Aorta (tissue), 5 donors: ENCODE measurements around the gene EIF2S2. TPM values are rescaled to one million over a fixed set of nuclear protein-coding genes. Genes with fewer than 3 reads are reported as not detected.

Experiments used
- ATAC-seq: fragments of 200-7000 bp; cut with Tn5 transposase; one replicate; pipeline ENCODE4 v1.9.1; 2022; ENCODE audit warnings: moderate library complexity; ENCODE audit not compliant: low FRiP score
- DNase-seq, 2 donors: peaks; one replicate each; pipeline ENCODE4 v3.0.0-alpha.2; 2020
- H3K27ac ChIP-seq, 2 donors: one replicate each; pipeline ENCODE4 v1.5.1; 2013; ENCODE audit warnings: low read length in 2 of 2, mild to moderate bottlenecking in 2 of 2, moderate library complexity in 2 of 2, control low read depth in 1 of 2, inconsistent platforms in 1 of 2, low read depth in 1 of 2
- H3K27me3 ChIP-seq, 2 donors: one replicate each; pipeline ENCODE4 v1.6.1; 2013; ENCODE audit warnings: control low read depth in 1 of 2, low read length in 1 of 2, mild to moderate bottlenecking in 1 of 2, moderate library complexity in 1 of 2; ENCODE audit not compliant: insufficient read depth in 2 of 2, control insufficient read depth in 1 of 2
- H3K36me3 ChIP-seq, 2 donors: one replicate each; pipeline ENCODE4 v1.6.1; 2013; ENCODE audit warnings: control low read depth in 1 of 2, low read length in 1 of 2, mild to moderate bottlenecking in 1 of 2; ENCODE audit not compliant: insufficient read depth in 2 of 2, control insufficient read depth in 1 of 2
- H3K4me1 ChIP-seq, 2 donors: one replicate each; pipeline ENCODE4 v1.6.1; 2013; ENCODE audit warnings: low read length in 2 of 2, control low read depth in 1 of 2, mild to moderate bottlenecking in 1 of 2, moderate library complexity in 1 of 2; ENCODE audit not compliant: insufficient read depth in 2 of 2, control insufficient read depth in 1 of 2
- H3K4me3 ChIP-seq, 2 donors: one replicate each; pipeline ENCODE4 v1.5.1; 2013; ENCODE audit warnings: low read length in 2 of 2, control low read depth in 1 of 2, mild to moderate bottlenecking in 1 of 2
- H3K9me3 ChIP-seq: one replicate; pipeline ENCODE4 v1.6.1; 2013; ENCODE audit warnings: mild to moderate bottlenecking, low read length; ENCODE audit not compliant: control insufficient read depth
- WGBS, 2 donors: extraction: QIAGEN DNeasy Blood & Tissue Kit; methylation state at CpG; one replicate each; pipeline ENCODE4 v1.1.7; 2013; 5-methylcytosine and 5-hydroxymethylcytosine counted together
- intact Hi-C, 2 donors: fragments of 100-400 bp; cut with DNase I; formaldehyde crosslinking; loops; one replicate each; pipeline versions ENCODE4 v1.14.2 to v1.15.0; 2022
- polyA plus RNA-seq, 2 donors: library from polyadenylated mRNA; stranded (reverse); fragments of 200-250 nt; gene quantifications; one replicate each; pipeline ENCODE4 v1.2.3, GENCODE V29; 2013
- total RNA-seq, 2 donors: library from RNA; stranded (reverse); fragmentation: NEBNext Ultra II Directional; extraction: Animal tissue kit (Norgen Biotek cat#: 25700); gene quantifications; one replicate each; pipeline ENCODE4 v1.2.1, GENCODE V29; 2021
- donor health status: healthy with polysubstance abuse.
- donor health status: Bipolar disorder and iron deficiency.
- donor health status: DM: no; HTN: no; CAD: no.
- donor health status: DM: no; HTN: no; CAD: no.
- donor health status: DM: yes; HTN: yes; CAD: no.

The EIF2S2 gene
- total and polyA plus RNA-seq, 4 donors: 37.1 to 54.0 (median 48.1) TPM

DNA sequence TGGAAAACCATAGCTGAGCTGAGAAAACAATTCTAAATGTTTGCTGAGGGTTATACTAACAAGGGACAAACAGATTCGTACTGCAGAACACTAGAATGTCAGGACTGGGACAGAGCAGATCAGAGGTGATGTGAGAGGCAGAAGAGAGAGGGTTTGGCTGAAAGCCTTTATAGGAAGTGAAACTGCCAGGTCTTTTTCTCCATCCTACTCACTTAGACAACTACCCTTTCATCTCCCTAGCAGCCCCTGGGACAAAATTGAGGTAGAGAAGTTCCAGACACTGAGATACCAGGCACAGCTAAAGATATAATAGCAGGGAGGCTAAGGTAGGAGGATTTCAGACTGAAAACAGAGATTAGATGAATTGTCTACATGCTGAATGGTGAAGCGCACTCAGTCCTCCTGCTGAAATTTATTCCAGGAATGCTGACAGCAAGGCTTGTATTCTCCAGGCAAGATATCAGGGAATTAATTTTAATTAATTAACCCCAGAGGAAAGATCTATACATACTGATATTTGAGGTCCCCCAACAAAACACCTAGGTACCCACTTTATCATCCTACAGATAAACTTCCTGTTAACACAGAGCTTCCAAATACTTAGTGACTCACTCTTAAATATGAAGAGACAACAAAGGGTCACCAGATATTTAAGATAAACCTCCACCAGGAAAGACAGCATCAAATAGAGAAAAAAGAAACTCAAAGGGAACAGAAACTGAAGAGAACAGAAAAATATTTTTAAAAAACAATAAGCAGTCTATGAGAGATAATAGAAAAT, 12.6 kb upstream of the EIF2S2 start:
- Histone ChIP-seq H3K27ac (no peak overlapping the region), H3K4me1 (no peaks in the 10 kb centered on the region), H3K27me3 (no peaks in the 10 kb centered on the region), H3K36me3 (no peaks in the 10 kb centered on the region), H3K9me3 (no peaks in the 10 kb centered on the region), H3K4me3 (no peak overlapping the region)
- intact Hi-C loops: loop anchor here (5.0 to 10.0 kb wide), 3 partner anchors 190 to 262 kb away; no protein-coding TSS in a partner anchor
- WGBS, 2 donors: 63 to 79% methylated on average over 2 of the region's 2 CpGs
- ATAC-seq: no peak
- DNase-seq: no peak

DNA sequence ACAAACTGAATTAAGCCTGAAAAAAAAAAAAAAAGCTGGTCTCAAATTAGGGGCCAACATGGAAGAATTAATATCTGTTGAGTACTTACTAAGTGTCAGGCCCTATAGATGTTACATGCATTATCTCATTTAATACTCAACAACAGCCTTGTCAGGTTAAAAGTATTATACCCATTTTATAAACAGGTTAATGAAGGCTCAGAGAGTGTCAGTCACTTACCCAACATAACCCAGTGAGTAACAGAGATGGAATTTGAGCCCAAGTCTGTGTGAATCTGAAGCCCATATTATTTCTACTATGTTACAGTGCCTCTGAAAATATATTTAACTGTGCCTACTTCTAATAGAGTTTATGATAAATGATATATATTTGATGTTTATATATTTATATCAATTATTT, 11.3 kb upstream of the EIF2S2 start:
- no peaks in the 10 kb centered on the region for H3K9me3 ChIP-seq

DNA sequence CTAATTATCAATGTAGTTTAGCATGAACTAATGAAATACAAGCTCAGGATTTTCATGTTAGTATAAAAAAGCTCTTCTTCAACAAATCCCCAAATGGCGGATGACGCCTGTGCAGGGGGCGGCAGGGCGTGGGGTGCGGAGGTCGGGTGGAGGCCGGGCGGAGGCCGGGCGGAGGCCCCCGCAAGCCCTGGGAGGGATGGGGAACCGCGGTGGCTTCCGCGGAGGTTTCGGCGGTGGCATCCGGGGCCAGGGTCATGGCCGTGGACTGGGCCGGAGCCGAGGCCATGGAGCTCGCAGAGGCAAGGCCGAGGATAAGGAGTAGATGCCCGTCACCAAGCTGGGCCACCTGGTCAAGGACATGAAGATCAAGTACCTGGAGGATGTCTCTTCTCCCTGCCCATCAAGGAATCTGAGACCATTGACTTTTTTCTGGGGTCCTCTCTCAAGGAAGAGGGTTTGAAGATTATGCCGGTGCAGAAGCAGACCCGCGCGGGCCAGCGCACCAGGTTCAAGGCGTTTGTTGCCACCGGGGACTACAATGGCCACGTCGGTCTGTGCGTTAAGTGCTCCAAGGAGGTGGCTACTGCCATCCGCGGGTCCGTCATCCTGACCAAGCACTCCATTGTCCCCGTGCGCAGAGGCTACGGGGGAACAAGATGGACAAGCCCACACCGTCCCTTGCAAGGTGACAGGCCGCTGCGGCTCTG, 10.4 kb upstream of the EIF2S2 start:
- WGBS, 2 donors: 93 to 95% methylated on average over 43 of the region's 43 CpGs
- ATAC-seq (no peak), DNase-seq (no peak)
- intact Hi-C loops: loop anchor here in 1 of 2 donors (10.0 kb wide), 1 partner anchor 188 kb away; no protein-coding TSS in a partner anchor
- H3K27ac ChIP-seq: no peak overlapping the region
- H3K4me1 ChIP-seq: no peaks in the 10 kb centered on the region
- no peak overlapping the region for H3K4me3 ChIP-seq
- no peaks in the 10 kb centered on the region for H3K9me3 ChIP-seq
- H3K27me3 ChIP-seq: no peaks in the 10 kb centered on the region
- H3K36me3 ChIP-seq: no peaks in the 10 kb centered on the region

More for the DNA sequence above, 11.3 kb upstream of the EIF2S2 start:
- Histone ChIP-seq H3K27me3 (no peaks in the 10 kb centered on the region), H3K27ac (no peak overlapping the region), H3K36me3 (no peaks in the 10 kb centered on the region), H3K4me1 (no peaks in the 10 kb centered on the region), H3K4me3 (no peak overlapping the region)
- intact Hi-C loops: loop anchor here in 1 of 2 donors (10.0 kb wide), 1 partner anchor 189 kb away; no protein-coding TSS in a partner anchor
- no peak for DNase-seq
- no peak for ATAC-seq

DNA sequence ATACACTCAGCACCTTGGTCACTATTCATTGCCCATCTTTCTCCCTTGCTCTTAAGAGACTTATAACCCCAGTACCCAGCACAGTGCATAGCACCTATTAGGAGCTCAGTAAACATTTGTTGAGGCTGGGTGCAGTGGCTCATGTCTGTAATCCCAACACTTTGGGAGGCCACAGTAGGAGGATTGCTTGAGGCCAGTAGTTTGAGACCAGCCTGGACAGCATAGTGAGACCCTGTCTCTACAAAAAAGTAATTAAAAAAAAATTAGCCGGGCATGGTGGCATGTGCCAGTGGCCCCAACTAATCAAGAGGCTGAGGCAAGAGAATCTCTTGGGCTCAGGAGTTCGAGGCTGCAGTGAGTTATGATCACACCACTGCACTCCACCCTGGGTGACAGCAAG, 8.2 kb upstream of the EIF2S2 start:
- no peak for DNase-seq
- Histone ChIP-seq H3K4me1 (no peaks in the 10 kb centered on the region), H3K27ac (no peak overlapping the region), H3K9me3 (no peaks in the 10 kb centered on the region), H3K27me3 (no peaks in the 10 kb centered on the region), H3K4me3 (no peak overlapping the region), H3K36me3 (no peaks in the 10 kb centered on the region)
- no peak for ATAC-seq
- 90 to 96% methylated on average over 2 of the region's 2 CpGs for WGBS, 2 donors
- intact Hi-C loops: loop anchor here in 1 of 2 donors (10.0 kb wide), 1 partner anchor 185 kb away; no protein-coding TSS in a partner anchor

DNA sequence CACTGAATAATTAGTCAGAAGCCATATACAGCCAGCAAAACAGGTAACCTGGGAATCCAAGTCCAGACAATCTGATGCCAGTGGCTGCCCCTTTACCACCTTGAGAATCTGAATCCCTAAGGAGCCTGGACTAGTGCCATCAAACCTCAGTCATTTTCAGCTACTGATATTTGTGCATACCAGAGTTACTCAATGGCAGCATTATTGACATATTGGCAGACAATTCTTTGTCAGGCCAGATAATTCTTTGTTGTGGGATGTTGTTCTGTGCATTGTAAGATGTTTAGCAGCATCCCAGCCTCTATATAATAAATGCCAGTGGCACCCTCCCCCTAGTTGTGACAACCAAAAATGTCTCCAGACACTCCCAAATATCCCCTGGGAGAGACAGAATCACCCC, 3.2 kb upstream of the EIF2S2 start:
- Histone ChIP-seq H3K27me3 (no peaks in the 10 kb centered on the region), H3K4me1 (peaks cover 4 to 5% of the 10 kb centered on the region in 2 donors), H3K36me3 (no peaks in the 10 kb centered on the region), H3K27ac (no peak overlapping the region), H3K4me3 (no peak overlapping the region), H3K9me3 (no peaks in the 10 kb centered on the region)
- intact Hi-C loops: no loop called here
- ATAC-seq (no peak), DNase-seq (no peak)

DNA sequence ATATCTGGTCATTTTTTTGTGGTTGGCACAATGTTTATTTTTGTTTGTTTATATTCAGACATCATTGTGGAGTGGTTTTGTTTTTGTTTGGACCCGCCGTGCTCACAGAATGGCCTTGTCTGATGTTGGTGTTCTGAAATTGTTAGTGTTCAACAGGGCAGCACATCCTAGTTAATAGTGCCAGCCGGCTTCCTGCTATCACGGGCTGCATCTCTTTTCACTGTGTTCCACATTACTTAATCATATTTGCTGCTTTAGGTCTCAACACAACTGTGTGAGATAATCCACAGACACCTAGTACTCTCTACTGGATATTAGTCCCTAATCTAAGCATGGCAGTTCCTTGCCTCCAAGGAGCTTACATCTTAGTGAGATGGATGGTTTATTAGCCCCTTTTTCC, 2.8 kb upstream of the EIF2S2 start:
- H3K27me3 ChIP-seq: no peaks in the 10 kb centered on the region
- WGBS, 2 donors: 84 to 87% methylated on average over 4 of the region's 4 CpGs
- no peaks in the 10 kb centered on the region for H3K36me3 ChIP-seq
- no peaks in the 10 kb centered on the region for H3K9me3 ChIP-seq
- ATAC-seq (no peak), DNase-seq (no peak)
- no peak overlapping the region for H3K4me3 ChIP-seq
- intact Hi-C loops: no loop called here
- no peak overlapping the region for H3K27ac ChIP-seq
- peaks cover 4 to 5% of the 10 kb centered on the region in 2 donors for H3K4me1 ChIP-seq

DNA sequence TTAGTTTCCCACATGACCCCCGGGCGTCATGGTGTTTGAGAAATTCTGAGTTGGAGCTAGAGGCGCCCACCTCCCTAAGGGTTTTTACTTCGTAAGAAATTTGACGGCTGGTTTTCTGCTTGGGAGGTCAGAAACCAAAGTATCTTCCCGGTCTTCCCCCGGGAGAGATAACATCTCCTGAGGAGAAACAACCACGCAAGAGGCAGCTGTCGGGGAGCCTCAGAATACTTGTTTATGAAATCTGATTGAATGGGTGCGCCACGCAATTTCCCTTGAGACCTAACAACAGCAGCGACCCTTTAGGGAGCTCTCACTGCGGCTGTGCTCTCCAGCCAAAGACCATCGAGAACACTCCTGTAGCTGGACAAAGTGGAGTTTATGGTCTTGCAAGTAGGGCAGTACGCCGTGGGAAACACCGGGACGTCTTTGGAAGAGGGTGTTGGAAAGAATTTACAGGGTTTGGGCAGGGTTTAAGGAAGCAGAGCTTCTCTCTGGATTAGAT, 608 bp upstream of the EIF2S2 start:
- Histone ChIP-seq H3K9me3 (no peaks in the 10 kb centered on the region), H3K4me3 (peak overlapping the region; percentile 37 to 64), H3K27ac (peak overlapping the region in 1 of 2 donors; percentile 77), H3K4me1 (peaks cover 5 to 6% of the 10 kb centered on the region in 2 donors), H3K36me3 (peaks cover 0 to 1% of the 10 kb centered on the region in 2 donors), H3K27me3 (no peaks in the 10 kb centered on the region)
- DNase-seq: no peak
- WGBS, 2 donors: 0 to 1% methylated on average over 18 of the region's 18 CpGs
- ATAC-seq: peak; percentile 20
- intact Hi-C loops: no loop called here

DNA sequence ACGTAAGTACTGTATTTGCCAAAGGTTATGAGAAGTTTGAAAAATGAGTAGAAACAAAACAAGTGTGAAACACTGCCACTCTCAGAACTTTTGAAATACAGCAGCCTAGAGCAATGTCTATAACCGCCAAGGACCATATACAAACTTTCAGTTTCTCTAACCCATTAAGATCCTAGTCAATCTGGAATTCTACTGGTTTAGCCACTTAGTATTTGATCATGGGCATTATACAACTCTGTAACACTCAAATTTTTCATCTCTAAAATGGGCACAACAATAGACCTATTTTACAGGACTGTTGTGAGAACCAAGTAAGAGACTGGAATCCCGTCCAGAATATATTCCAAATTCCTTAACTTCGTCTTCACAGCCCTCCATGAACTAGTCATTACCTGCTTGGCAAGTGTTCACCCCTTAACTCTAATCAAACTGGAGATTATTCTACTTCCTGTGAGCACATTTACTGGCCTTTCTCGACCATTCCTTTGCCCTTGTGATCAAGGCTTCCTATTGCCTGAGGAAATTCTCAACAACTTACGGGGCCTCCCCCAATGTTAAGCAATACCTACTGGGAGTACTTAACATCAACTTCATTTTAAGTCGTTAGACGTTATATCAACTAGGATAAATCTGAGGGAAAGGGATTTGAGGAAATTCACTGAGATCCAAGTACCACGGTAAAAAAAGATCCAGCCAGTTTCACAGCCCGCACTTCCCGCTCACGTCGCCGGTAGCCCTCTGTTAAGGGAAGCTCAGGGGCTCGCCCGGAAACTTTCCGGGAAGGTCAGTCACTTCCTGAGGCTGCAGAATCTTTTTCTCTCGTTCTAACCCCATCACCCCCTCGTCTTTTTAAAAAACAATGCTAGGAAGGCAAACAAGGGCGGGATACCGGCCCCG, 1.1 kb downstream of the EIF2S2 start:
- WGBS, 2 donors: 1 to 2% methylated on average over 22 of the region's 22 CpGs
- H3K4me3 ChIP-seq: peak overlapping the region; percentile 78 to 95
- peak overlapping the region; percentile 14 to 71 for H3K27ac ChIP-seq
- H3K36me3 ChIP-seq: peaks cover 0 to 1% of the 10 kb centered on the region in 2 donors
- no peaks in the 10 kb centered on the region for H3K27me3 ChIP-seq
- H3K9me3 ChIP-seq: no peaks in the 10 kb centered on the region
- ATAC-seq (no peak), DNase-seq (no peak)
- intact Hi-C loops: no loop called here
- H3K4me1 ChIP-seq: peaks cover 5 to 6% of the 10 kb centered on the region in 2 donors
